Fibroblast of upper back skin (primary cell): ENCODE results near the gene HS3ST4.

Experiments used
- DNase-seq: peaks from one replicate; pipeline ENCODE4 v3.0.0-alpha.2; 2013

Gene HS3ST4

GRCh38 chr16:25828510-25828909 lies 136.8 kb downstream of the HS3ST4 start:
- DNase-seq = no peak

GRCh38 chr16:25832291-25832690 lies 140.5 kb downstream of the HS3ST4 start:
- DNase-seq = no peak

GRCh38 chr16:25834101-25834500 lies 142.3 kb downstream of the HS3ST4 start:
- no peak for DNase-seq

- DNase-seq = no peak
Observed at GRCh38 chr16:25835126-25835525, 143.4 kb downstream of the HS3ST4 start.

- peak; percentile 40 for DNase-seq
Observed at GRCh38 chr16:25838724-25839186, 147.0 kb downstream of the HS3ST4 start.

GRCh38 chr16:25841761-25842160 lies 150.0 kb downstream of the HS3ST4 start:
- no peak for DNase-seq

- no peak for DNase-seq
Observed at GRCh38 chr16:25845901-25846300, 154.1 kb downstream of the HS3ST4 start.

GRCh38 chr16:25854141-25854540 lies 162.4 kb downstream of the HS3ST4 start:
- no peak for DNase-seq

GRCh38 chr16:25855063-25855462 lies 163.3 kb downstream of the HS3ST4 start:
- no peak for DNase-seq

- no peak for DNase-seq
Observed at GRCh38 chr16:25855818-25856217, 164.1 kb downstream of the HS3ST4 start.

- DNase-seq = no peak
Observed at GRCh38 chr16:25859645-25860044, 167.9 kb downstream of the HS3ST4 start.

GRCh38 chr16:25867041-25867440 lies 175.3 kb downstream of the HS3ST4 start:
- no peak for DNase-seq

GRCh38 chr16:25868106-25868505 lies 176.3 kb downstream of the HS3ST4 start:
- no peak for DNase-seq

GRCh38 chr16:25868706-25869370 lies 177.1 kb downstream of the HS3ST4 start:
- no peak for DNase-seq

GRCh38 chr16:25872369-25873070 lies 180.8 kb downstream of the HS3ST4 start:
- no peak for DNase-seq

GRCh38 chr16:25874196-25874595 lies 182.4 kb downstream of the HS3ST4 start:
- no peak for DNase-seq

- DNase-seq = no peak
Observed at GRCh38 chr16:25875956-25876598, 184.3 kb downstream of the HS3ST4 start.

- DNase-seq = no peak
Observed at GRCh38 chr16:25877103-25877502, 185.3 kb downstream of the HS3ST4 start.

GRCh38 chr16:25886598-25886997 lies 194.8 kb downstream of the HS3ST4 start:
- DNase-seq = no peak

GRCh38 chr16:25888868-25889267 lies 197.1 kb downstream of the HS3ST4 start:
- no peak for DNase-seq

- no peak for DNase-seq
Observed at GRCh38 chr16:25893332-25893731, 201.6 kb downstream of the HS3ST4 start.

- no peak for DNase-seq
Observed at GRCh38 chr16:25894093-25894492, 202.3 kb downstream of the HS3ST4 start.

GRCh38 chr16:25895380-25895779 lies 203.6 kb downstream of the HS3ST4 start:
- DNase-seq = no peak

- no peak for DNase-seq
Observed at GRCh38 chr16:25896411-25896810, 204.7 kb downstream of the HS3ST4 start.
